ENCODE results near the gene REM2. TPM values are rescaled to one million over a fixed set of nuclear protein-coding genes. Genes with fewer than 3 reads are reported as not detected.
A peak's percentile ranks its signal among the peaks of the same experiment; 100 is the strongest.

REM2 gene
- total RNA-seq, 4 donors from 2014 or later, result 1.1 TPM; not detected in 3

GRCh38 chr14:22887260-22887989 lies 4.4 kb downstream of the REM2 start:
- in situ Hi-C loops (cut with MboI; ENCODE audit: low sequenced_read_pairs in 4 of 4), result no loop called here
- no peaks in the 10 kb centered on the region for H3K9me3 ChIP-seq
- intact Hi-C loops (cut with DNase I; ENCODE audit: low total_unique reads), result no loop called here
- TF ChIP-seq CTCF (IDR thresholded peaks at IDR 0.05 in 4 of 5, conservative IDR thresholded peaks at IDR 0.05 in 1 of 5), result no peak
- TF ChIP-seq POLR2A (IDR thresholded peaks at IDR 0.05), result no peak
- H3K27ac ChIP-seq, result no peak overlapping the region
- H3K27me3 ChIP-seq, result peaks cover 3 to 34% (median 26%) of the 10 kb centered on the region in 3 donors
- H3K36me3 ChIP-seq, result no peaks in the 10 kb centered on the region
- ATAC-seq (peak; percentile 21 to 35), DNase-seq (no peak)
- H3K4me3 ChIP-seq, result peak overlapping the region; percentile 52 to 65 (median 58)
- peaks cover 0 to 8% of the 10 kb centered on the region in 2 donors for H3K4me1 ChIP-seq

GRCh38 chr14:22887990-22888378 lies 5.0 kb downstream of the REM2 start:
- TF ChIP-seq CTCF (IDR thresholded peaks at IDR 0.05 in 4 of 5, conservative IDR thresholded peaks at IDR 0.05 in 1 of 5) (no peak), POLR2A (IDR thresholded peaks at IDR 0.05) (no peak)
- intact Hi-C loops (cut with DNase I; ENCODE audit: low total_unique reads), result no loop called here
- H3K4me1 ChIP-seq, result peaks cover 0 to 8% of the 10 kb centered on the region in 2 donors
- ATAC-seq (no peak), DNase-seq (no peak)
- in situ Hi-C loops (cut with MboI; ENCODE audit: low sequenced_read_pairs in 4 of 4), result no loop called here
- no peaks in the 10 kb centered on the region for H3K36me3 ChIP-seq
- no peak overlapping the region for H3K27ac ChIP-seq
- peaks cover 2 to 34% (median 26%) of the 10 kb centered on the region in 3 donors for H3K27me3 ChIP-seq
- no peak overlapping the region for H3K4me3 ChIP-seq
- no peaks in the 10 kb centered on the region for H3K9me3 ChIP-seq

GRCh38 chr14:22888662-22889061 lies 5.6 kb downstream of the REM2 start:
- in situ Hi-C loops (cut with MboI; ENCODE audit: low sequenced_read_pairs in 4 of 4), result no loop called here
- Histone ChIP-seq H3K4me1 (peaks cover 0 to 8% of the 10 kb centered on the region in 2 donors), H3K36me3 (no peaks in the 10 kb centered on the region), H3K9me3 (no peaks in the 10 kb centered on the region), H3K27ac (no peak overlapping the region), H3K27me3 (peaks cover 2 to 29% (median 20%) of the 10 kb centered on the region in 3 donors), H3K4me3 (no peak overlapping the region)
- ATAC-seq (no peak), DNase-seq (no peak)
- no peak for TF ChIP-seq CTCF (IDR thresholded peaks at IDR 0.05 in 4 of 5, conservative IDR thresholded peaks at IDR 0.05 in 1 of 5)
- no peak for TF ChIP-seq POLR2A (IDR thresholded peaks at IDR 0.05)
- intact Hi-C loops (cut with DNase I; ENCODE audit: low total_unique reads), result no loop called here

GRCh38 chr14:22890416-22890815 lies 7.4 kb downstream of the REM2 start:
- ATAC-seq (no peak), DNase-seq (no peak)
- in situ Hi-C loops (cut with MboI; ENCODE audit: low sequenced_read_pairs in 4 of 4) (no loop called here), intact Hi-C loops (cut with DNase I; ENCODE audit: low total_unique reads) (no loop called here)
- Histone ChIP-seq H3K27me3 (peaks cover 2 to 24% (median 18%) of the 10 kb centered on the region in 3 donors), H3K4me3 (no peak overlapping the region), H3K4me1 (peaks cover 0 to 8% of the 10 kb centered on the region in 2 donors), H3K27ac (no peak overlapping the region), H3K9me3 (no peaks in the 10 kb centered on the region), H3K36me3 (no peaks in the 10 kb centered on the region)
- TF ChIP-seq POLR2A (IDR thresholded peaks at IDR 0.05) (no peak), CTCF (IDR thresholded peaks at IDR 0.05 in 4 of 5, conservative IDR thresholded peaks at IDR 0.05 in 1 of 5) (no peak)
